HEK293 (cell line): ENCODE results near the gene UQCR11.

Source experiments
- FEZF1 ChIP-seq: fragments of 450-650 bp; formaldehyde crosslinking; IDR thresholded peaks from 2 replicates; pipeline ENCODE4 v1.5.1; 2016; ENCODE audit warnings: missing biosample characterization, missing genetic modification characterization
- GLI4 ChIP-seq: fragments of 450-650 bp; formaldehyde crosslinking; IDR thresholded peaks from 2 replicates; pipeline ENCODE4 v1.5.1; 2016; ENCODE audit warnings: missing biosample characterization, missing genetic modification characterization
- GLIS2 ChIP-seq: fragments of 450-650 bp; formaldehyde crosslinking; IDR thresholded peaks from 2 replicates; pipeline ENCODE4 v1.5.1; 2016; ENCODE audit warnings: missing biosample characterization, missing genetic modification characterization
- MEIS1 ChIP-seq: sonication (generic); formaldehyde crosslinking; IDR thresholded peaks from 2 replicates; pipeline ENCODE4 v1.8.1; 2022; ENCODE audit warnings: missing genetic modification reagents, mild to moderate bottlenecking, borderline replicate concordance
- SALL2 ChIP-seq: fragments of 450-650 bp; formaldehyde crosslinking; IDR thresholded peaks from 2 replicates; pipeline ENCODE4 v1.5.0; 2017; ENCODE audit warnings: missing biosample characterization, mild to moderate bottlenecking, missing genetic modification characterization, borderline replicate concordance
- SP3 ChIP-seq: fragments of 450-650 bp; formaldehyde crosslinking; IDR thresholded peaks from 2 replicates; pipeline ENCODE4 v1.5.1; 2016; ENCODE audit warnings: missing biosample characterization, missing genetic modification characterization
- TCF7L2 ChIP-seq: IDR thresholded peaks from 2 replicates; pipeline ENCODE4 v1.6.1; 2011; ENCODE audit warnings: low read depth, mild to moderate bottlenecking, inconsistent platforms, low read length, moderate library complexity, borderline replicate concordance
- TRIM28 ChIP-seq: IDR thresholded peaks from 2 replicates; pipeline ENCODE4 v1.6.1; 2011; ENCODE audit warnings: low read length, control low read depth, borderline replicate concordance
- ZBTB48 ChIP-seq: fragments of 450-650 bp; formaldehyde crosslinking; IDR thresholded peaks from 2 replicates; pipeline ENCODE4 v1.5.1; 2016; ENCODE audit warnings: missing biosample characterization, missing genetic modification characterization
- ZBTB8A ChIP-seq: fragments of 450-650 bp; formaldehyde crosslinking; IDR thresholded peaks from 2 replicates; pipeline ENCODE4 v1.5.1; 2016; ENCODE audit warnings: missing biosample characterization, missing genetic modification characterization
- ZFP3 ChIP-seq: fragments of 450-650 bp; formaldehyde crosslinking; IDR thresholded peaks from 2 replicates; pipeline ENCODE4 v1.5.1; 2016; ENCODE audit warnings: low read depth, missing biosample characterization, missing genetic modification characterization
- ZFP37 ChIP-seq: fragments of 450-650 bp; formaldehyde crosslinking; IDR thresholded peaks from 2 replicates; pipeline ENCODE4 v1.5.1; 2016; ENCODE audit warnings: missing biosample characterization, missing genetic modification characterization
- ZFP69B ChIP-seq: fragments of 450-650 bp; formaldehyde crosslinking; IDR thresholded peaks from 2 replicates; pipeline ENCODE4 v1.5.1; 2016; ENCODE audit warnings: missing biosample characterization, missing genetic modification characterization
- ZNF112 ChIP-seq: fragments of 450-650 bp; formaldehyde crosslinking; IDR thresholded peaks from 2 replicates; pipeline ENCODE4 v1.5.0; 2017; ENCODE audit warnings: missing biosample characterization, missing genetic modification characterization
- ZNF16 ChIP-seq: fragments of 450-650 bp; formaldehyde crosslinking; IDR thresholded peaks from 2 replicates; pipeline ENCODE4 v1.5.1; 2016; ENCODE audit warnings: low read depth, missing biosample characterization, missing genetic modification characterization
- ZNF174 ChIP-seq: fragments of 450-650 bp; formaldehyde crosslinking; IDR thresholded peaks from 2 replicates; pipeline ENCODE4 v1.5.0; 2017; ENCODE audit warnings: missing biosample characterization, mild to moderate bottlenecking, missing genetic modification characterization
- ZNF202 ChIP-seq: fragments of 450-650 bp; formaldehyde crosslinking; IDR thresholded peaks from 2 replicates; pipeline ENCODE4 v1.5.1; 2016; ENCODE audit warnings: missing biosample characterization, missing genetic modification characterization, borderline replicate concordance
- ZNF221 ChIP-seq: fragments of 450-650 bp; formaldehyde crosslinking; IDR thresholded peaks from 2 replicates; pipeline ENCODE4 v1.5.1; 2017; ENCODE audit warnings: missing biosample characterization, missing genetic modification characterization, borderline replicate concordance
- ZNF311 ChIP-seq: fragments of 450-650 bp; formaldehyde crosslinking; IDR thresholded peaks from 2 replicates; pipeline ENCODE4 v1.5.1; 2017; ENCODE audit warnings: missing biosample characterization, missing genetic modification characterization, borderline replicate concordance
- ZNF341 ChIP-seq: fragments of 450-650 bp; formaldehyde crosslinking; IDR thresholded peaks from 2 replicates; pipeline ENCODE4; 2016; ENCODE audit warnings: low read depth, missing biosample characterization, missing genetic modification characterization
- ZNF394 ChIP-seq: fragments of 450-650 bp; formaldehyde crosslinking; IDR thresholded peaks from 2 replicates; pipeline ENCODE4 v1.5.1; 2016; ENCODE audit warnings: missing biosample characterization, missing genetic modification characterization, mild to moderate bottlenecking, moderate library complexity, borderline replicate concordance
- ZNF398 ChIP-seq: fragments of 450-650 bp; formaldehyde crosslinking; IDR thresholded peaks from 2 replicates; pipeline ENCODE4 v1.5.1; 2017; ENCODE audit warnings: missing biosample characterization, missing genetic modification characterization
- ZNF473 ChIP-seq: fragments of 450-650 bp; formaldehyde crosslinking; IDR thresholded peaks from 2 replicates; pipeline ENCODE4 v1.5.1; 2017; ENCODE audit warnings: missing biosample characterization, missing genetic modification characterization
- ZNF530 ChIP-seq: fragments of 450-650 bp; formaldehyde crosslinking; IDR thresholded peaks from 2 replicates; pipeline ENCODE4 v1.5.1; 2016; ENCODE audit warnings: low read depth, missing biosample characterization, missing genetic modification characterization
- ZNF626 ChIP-seq: fragments of 450-650 bp; sonication (Bioruptor Pico); formaldehyde crosslinking; IDR thresholded peaks from 2 replicates; pipeline ENCODE4 v1.5.1; 2018; ENCODE audit warnings: missing biosample characterization, missing genetic modification characterization, inconsistent platforms
- ZNF629 ChIP-seq: fragments of 450-650 bp; formaldehyde crosslinking; IDR thresholded peaks from 2 replicates; pipeline ENCODE4 v1.5.1; 2017; ENCODE audit warnings: missing biosample characterization, missing genetic modification characterization
- ZNF660 ChIP-seq: fragments of 450-650 bp; IDR thresholded peaks from 2 replicates; pipeline ENCODE4 v1.5.1; 2018; ENCODE audit warnings: missing biosample characterization, mild to moderate bottlenecking, missing genetic modification characterization
- ZNF701 ChIP-seq: fragments of 450-650 bp; formaldehyde crosslinking; IDR thresholded peaks from 2 replicates; pipeline ENCODE4 v1.5.1; 2016; ENCODE audit warnings: missing biosample characterization, missing genetic modification characterization
- ZNF843 ChIP-seq: fragments of 450-650 bp; formaldehyde crosslinking; IDR thresholded peaks from 2 replicates; pipeline ENCODE4 v1.5.1; 2016; ENCODE audit warnings: missing biosample characterization, missing genetic modification characterization
- ZSCAN5A ChIP-seq: fragments of 450-650 bp; formaldehyde crosslinking; IDR thresholded peaks from 2 replicates; pipeline ENCODE4 v1.5.1; 2016; ENCODE audit warnings: missing biosample characterization, missing genetic modification characterization
- TF ChIP-seq, protein P1 (sequence below): fragments of 450-650 bp; formaldehyde crosslinking; IDR thresholded peaks from 2 replicates; pipeline ENCODE4 v1.5.1; 2016; ENCODE audit warnings: missing biosample characterization, missing genetic modification characterization
- TF ChIP-seq, protein P2 (sequence below): fragments of 450-650 bp; formaldehyde crosslinking; IDR thresholded peaks from 2 replicates; pipeline ENCODE4 v1.5.1; 2017; ENCODE audit warnings: missing biosample characterization, missing genetic modification characterization
- TF ChIP-seq, protein P3 (sequence below): fragments of 450-650 bp; formaldehyde crosslinking; IDR thresholded peaks from 2 replicates; pipeline ENCODE4 v1.5.1; 2016; ENCODE audit warnings: missing biosample characterization, missing genetic modification characterization

The UQCR11 gene

GRCh38 chr19:1592024-1592754 lies 13.1 kb downstream of the UQCR11 start (continued):
- no peak for TF ChIP-seq ZNF530 (tag by site-specific recombination)
- TF ChIP-seq ZNF202 (tag by site-specific recombination): no peak
- no peak for TF ChIP-seq TRIM28
- TF ChIP-seq ZNF221 (tag by site-specific recombination): no peak
- TF ChIP-seq ZNF660: no peak
- no peak for TF ChIP-seq ZNF473
- no peak for TF ChIP-seq SP3 (tag by site-specific recombination)
- TF ChIP-seq ZNF112 (tag by site-specific recombination): no peak
- TF ChIP-seq, protein P1, sequence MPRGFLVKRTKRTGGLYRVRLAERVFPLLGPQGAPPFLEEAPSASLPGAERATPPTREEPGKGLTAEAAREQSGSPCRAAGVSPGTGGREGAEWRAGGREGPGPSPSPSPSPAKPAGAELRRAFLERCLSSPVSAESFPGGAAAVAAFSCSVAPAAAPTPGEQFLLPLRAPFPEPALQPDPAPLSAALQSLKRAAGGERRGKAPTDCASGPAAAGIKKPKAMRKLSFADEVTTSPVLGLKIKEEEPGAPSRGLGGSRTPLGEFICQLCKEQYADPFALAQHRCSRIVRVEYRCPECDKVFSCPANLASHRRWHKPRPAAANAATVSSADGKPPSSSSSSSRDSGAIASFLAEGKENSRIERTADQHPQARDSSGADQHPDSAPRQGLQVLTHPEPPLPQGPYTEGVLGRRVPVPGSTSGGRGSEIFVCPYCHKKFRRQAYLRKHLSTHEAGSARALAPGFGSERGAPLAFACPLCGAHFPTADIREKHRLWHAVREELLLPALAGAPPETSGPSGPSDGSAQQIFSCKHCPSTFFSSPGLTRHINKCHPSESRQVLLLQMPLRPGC: 0 out of 2 replicates have a peak, but pooled peaks have one; percentile 44
- 0 out of 2 replicates have a peak, but pooled peaks have one; percentile 55 for TF ChIP-seq GLI4 (tag by site-specific recombination)
- TF ChIP-seq ZNF16 (tag by site-specific recombination): no peak
- peak; percentile 55; the same call in 1 of the 2 replicates for TF ChIP-seq GLIS2 (tag by site-specific recombination)
- no peak for TF ChIP-seq ZNF626
- no peak for TF ChIP-seq ZNF311 (tag by site-specific recombination)
- no peak for TF ChIP-seq ZFP3 (tag by site-specific recombination)
- TF ChIP-seq, protein P2, sequence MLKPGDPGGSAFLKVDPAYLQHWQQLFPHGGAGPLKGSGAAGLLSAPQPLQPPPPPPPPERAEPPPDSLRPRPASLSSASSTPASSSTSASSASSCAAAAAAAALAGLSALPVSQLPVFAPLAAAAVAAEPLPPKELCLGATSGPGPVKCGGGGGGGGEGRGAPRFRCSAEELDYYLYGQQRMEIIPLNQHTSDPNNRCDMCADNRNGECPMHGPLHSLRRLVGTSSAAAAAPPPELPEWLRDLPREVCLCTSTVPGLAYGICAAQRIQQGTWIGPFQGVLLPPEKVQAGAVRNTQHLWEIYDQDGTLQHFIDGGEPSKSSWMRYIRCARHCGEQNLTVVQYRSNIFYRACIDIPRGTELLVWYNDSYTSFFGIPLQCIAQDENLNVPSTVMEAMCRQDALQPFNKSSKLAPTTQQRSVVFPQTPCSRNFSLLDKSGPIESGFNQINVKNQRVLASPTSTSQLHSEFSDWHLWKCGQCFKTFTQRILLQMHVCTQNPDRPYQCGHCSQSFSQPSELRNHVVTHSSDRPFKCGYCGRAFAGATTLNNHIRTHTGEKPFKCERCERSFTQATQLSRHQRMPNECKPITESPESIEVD (tag by site-specific recombination): no peak
- no peak for TF ChIP-seq ZFP37 (tag by site-specific recombination)
- no peak for TF ChIP-seq ZSCAN5A (tag by site-specific recombination)
- no peak for TF ChIP-seq FEZF1 (tag by site-specific recombination)
- no peak for TF ChIP-seq ZNF701 (tag by site-specific recombination)
- no peak for TF ChIP-seq SALL2 (tag by site-specific recombination)
- no peak for TF ChIP-seq TCF7L2
- no peak for TF ChIP-seq ZNF341 (tag by site-specific recombination)
- no peak for TF ChIP-seq MEIS1 (CRISPR knock-in tag)
- no peak for TF ChIP-seq ZNF398 (tag by site-specific recombination)
- TF ChIP-seq ZNF629: no peak
- TF ChIP-seq ZBTB8A (tag by site-specific recombination): peak; percentile 77
- TF ChIP-seq ZNF174 (tag by site-specific recombination): no peak
- TF ChIP-seq ZFP69B (tag by site-specific recombination): no peak
- TF ChIP-seq ZNF394: no peak
- TF ChIP-seq, protein P3, sequence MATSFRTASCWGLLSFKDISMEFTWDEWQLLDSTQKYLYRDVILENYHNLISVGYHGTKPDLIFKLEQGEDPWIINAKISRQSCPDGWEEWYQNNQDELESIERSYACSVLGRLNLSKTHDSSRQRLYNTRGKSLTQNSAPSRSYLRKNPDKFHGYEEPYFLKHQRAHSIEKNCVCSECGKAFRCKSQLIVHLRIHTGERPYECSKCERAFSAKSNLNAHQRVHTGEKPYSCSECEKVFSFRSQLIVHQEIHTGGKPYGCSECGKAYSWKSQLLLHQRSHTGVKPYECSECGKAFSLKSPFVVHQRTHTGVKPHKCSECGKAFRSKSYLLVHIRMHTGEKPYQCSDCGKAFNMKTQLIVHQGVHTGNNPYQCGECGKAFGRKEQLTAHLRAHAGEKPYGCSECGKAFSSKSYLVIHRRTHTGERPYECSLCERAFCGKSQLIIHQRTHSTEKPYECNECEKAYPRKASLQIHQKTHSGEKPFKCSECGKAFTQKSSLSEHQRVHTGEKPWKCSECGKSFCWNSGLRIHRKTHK (tag by site-specific recombination): no peak
- TF ChIP-seq ZBTB48 (tag by site-specific recombination): peak; percentile 38; the same call in 1 of the 2 replicates
- TF ChIP-seq ZNF843: no peak
